Vagina (tissue), 2 donors: ENCODE results near the gene AGAP5.
"Not testable (repeated sequence)": the region's sequence is repeated elsewhere in the genome, so short reads cannot be mapped to it uniquely, and the experiment has no call there.

Experiments
- CTCF ChIP-seq, 3 experiments: fragments of 450-650 bp in 2 of 3; fragments of 200-600 bp in 1 of 3; sonication (generic) in 1 of 3; IDR thresholded peaks; one replicate each; pipeline ENCODE4 v1.5.1; 2017 to 2019; ENCODE audit warnings: antibody characterized with exemption in 3 of 3, mild to moderate bottlenecking in 2 of 3, moderate library complexity in 2 of 3
- POLR2A ChIP-seq, 2 donors: fragments of 450-650 bp; IDR thresholded peaks; one replicate each; pipeline ENCODE4 v1.6.1; 2017; ENCODE audit warnings: antibody characterized with exemption in 2 of 2, mild to moderate bottlenecking in 2 of 2, moderate library complexity in 2 of 2
- POLR2AphosphoS5 ChIP-seq, 2 donors: sonication (generic); formaldehyde crosslinking; IDR thresholded peaks; one replicate each; pipeline ENCODE4 v1.9.0; 2017; ENCODE audit warnings: antibody characterized with exemption in 2 of 2, mild to moderate bottlenecking in 2 of 2, low read depth in 1 of 2; ENCODE audit not compliant: insufficient read depth in 1 of 2

GRCh38 chr10:73720561-73720960, 22.7 kb upstream of the AGAP5 start:
- not testable (repeated sequence) for TF ChIP-seq CTCF (IDR thresholded peaks at IDR 0.05); POLR2A (IDR thresholded peaks at IDR 0.05); POLR2AphosphoS5 (IDR thresholded peaks at IDR 0.05; ENCODE audit: insufficient read depth in 1 of 2, low read depth in 1 of 2)
